PC-3 (cell line): ENCODE results near the gene STAB2. TPM values are rescaled to one million over a fixed set of nuclear protein-coding genes. Genes with fewer than 3 reads are reported as not detected.

Experiments used
- ATAC-seq: fragments of 200-7000 bp; cut with Tn5 transposase; 2 replicates; pipeline ENCODE4 v1.9.1; 2020; ENCODE audit warnings: mild to moderate bottlenecking, moderate library complexity
- BruUV-seq: library from RNA; stranded (reverse); fragments of 400-500 nt; replicated peaks from 2 replicates; lab custom pipeline; 2021; lab: Mats Ljungman, UMichigan
- CTCF ChIA-PET: fragments of 300-600 bp; sonication (Branson Sonifier 250); formaldehyde crosslinking; loops from one replicate; lab custom pipeline; 2022; ENCODE audit warnings: antibody characterized with exemption; lab: Charles Lee
- POLR2A ChIA-PET: fragments of 300-600 bp; sonication (Branson Sonifier 250); formaldehyde crosslinking; loops from one replicate; lab custom pipeline; 2022; ENCODE audit warnings: antibody characterized with exemption; ENCODE audit not compliant: unreplicated experiment; lab: Charles Lee
- DNase-seq: peaks from one replicate; pipeline ENCODE4 v3.0.0-alpha.2; 2015
- H2AFZ ChIP-seq: fragments of 300-600 bp; sonication (generic); 2 replicates; pipeline ENCODE4 v1.6.0; 2016; ENCODE audit warnings: antibody characterized with exemption, low read length
- H3F3A ChIP-seq: fragments of 300-600 bp; sonication (generic); one replicate; pipeline ENCODE4 v1.6.0; 2017; ENCODE audit warnings: antibody characterized with exemption, low read length, control low read depth, mild to moderate bottlenecking; ENCODE audit not compliant: unreplicated experiment
- H3K27ac ChIP-seq: fragments of 300-600 bp; sonication (generic); 2 replicates; pipeline ENCODE4 v1.5.1; 2016; ENCODE audit warnings: mild to moderate bottlenecking, low read length
- H3K27me3 ChIP-seq: fragments of 300-600 bp; sonication (generic); 2 replicates; pipeline ENCODE4 v1.6.1; 2016; ENCODE audit warnings: low read length, mixed read lengths
- H3K36me3 ChIP-seq: fragments of 300-600 bp; sonication (generic); 2 replicates; pipeline ENCODE4 v1.6.1; 2016; ENCODE audit warnings: low read depth, mixed run types, low read length, mixed read lengths
- H3K4me1 ChIP-seq: fragments of 300-600 bp; sonication (generic); 2 replicates; pipeline ENCODE4 v1.5.1; 2016; ENCODE audit warnings: low read length; ENCODE audit not compliant: insufficient read depth
- H3K4me2 ChIP-seq: fragments of 300-600 bp; sonication (generic); 2 replicates; pipeline ENCODE4 v1.6.0; 2016; ENCODE audit warnings: low read length
- H3K4me3 ChIP-seq: fragments of 300-600 bp; sonication (generic); 2 replicates; pipeline ENCODE4 v1.5.1; 2016; ENCODE audit warnings: mild to moderate bottlenecking, low read length, mixed read lengths
- H3K79me2 ChIP-seq: fragments of 300-600 bp; sonication (generic); 2 replicates; pipeline ENCODE4 v1.6.1; 2017; ENCODE audit warnings: low read length, mixed read lengths
- H3K9ac ChIP-seq: fragments of 300-600 bp; sonication (generic); 2 replicates; pipeline ENCODE4 v1.6.0; 2016; ENCODE audit warnings: mild to moderate bottlenecking, low read length
- H3K9me2 ChIP-seq: fragments of 300-600 bp; sonication (generic); replicated peaks from 2 replicates; pipeline ENCODE4 v1.6.1; 2016; ENCODE audit warnings: mixed run types, low read length, mixed read lengths
- H3K9me3 ChIP-seq: fragments of 300-600 bp; sonication (generic); 2 replicates; pipeline ENCODE4 v1.6.1; 2016; ENCODE audit warnings: low read length, mixed read lengths
- H4K20me1 ChIP-seq: fragments of 300-600 bp; sonication (generic); 2 replicates; pipeline ENCODE4 v1.6.1; 2016; ENCODE audit warnings: low read length, mixed read lengths
- CTCF ChIP-seq: fragments of 300-600 bp; sonication (generic); conservative IDR thresholded peaks from 2 replicates; pipeline ENCODE4 v1.5.1; 2017; ENCODE audit warnings: antibody characterized with exemption, low read depth, mild to moderate bottlenecking, low read length
- EZH2 ChIP-seq: fragments of 300-600 bp; sonication (generic); IDR thresholded peaks from one replicate; pipeline ENCODE4 v1.6.1; 2017; ENCODE audit warnings: antibody characterized with exemption, mild to moderate bottlenecking, low read length; ENCODE audit not compliant: unreplicated experiment
- EZH2phosphoT487 ChIP-seq: fragments of 300-600 bp; sonication (generic); IDR thresholded peaks from 2 replicates; pipeline ENCODE4 v1.6.1; 2018; ENCODE audit warnings: mild to moderate bottlenecking, antibody characterized with exemption, low read length, borderline replicate concordance
- intact Hi-C: fragments of 100-400 bp; cut with micrococcal nuclease; formaldehyde crosslinking; loops from 2 replicates; pipeline ENCODE4 v1.9.0; 2023
- total RNA-seq: library from RNA; depleted of rRNA; stranded (reverse); fragments of >200 nt; gene quantifications from 2 replicates; pipeline ENCODE4 v1.2.3, GENCODE V29; 2014

Gene STAB2
- total RNA-seq, 1 experiment from 2014 or later, result not detected

- Histone ChIP-seq H3K4me2 (no peak overlapping the region), H3K9me2 (no peaks in the 10 kb centered on the region), H3K4me1 (no peaks in the 10 kb centered on the region), H3K36me3 (no peaks in the 10 kb centered on the region), H3K79me2 (no peaks in the 10 kb centered on the region), H3F3A (no peaks in the 10 kb centered on the region), H3K27me3 (peaks cover 52% of the 10 kb centered on the region), H3K4me3 (no peak overlapping the region), H3K27ac (no peak overlapping the region), H3K9me3 (no peaks in the 10 kb centered on the region), H4K20me1 (no peaks in the 10 kb centered on the region), H3K9ac (no peak overlapping the region), H2AFZ (no peak overlapping the region)
- no peak for ATAC-seq
- POLR2A ChIA-PET, result no interaction called here
- BruUV-seq, result no TSS peak
- CTCF ChIA-PET, result no interaction called here
- intact Hi-C loops, result no loop called here
- DNase-seq, result no peak
- no peak for TF ChIP-seq EZH2
Measured at GRCh38 chr12:103583008-103583407, 4.1 kb upstream of the STAB2 start.

GRCh38 chr12:103586132-103586531 lies 941 bp upstream of the STAB2 start:
- no peaks in the 10 kb centered on the region for H3K36me3 ChIP-seq
- ATAC-seq (peak; percentile 54), DNase-seq (peak; percentile 35)
- ChIA-PET CTCF (interaction anchor here (0.5 to 0.7 kb wide), 4 partner anchors 47 to 1545 kb away, joined by 3 to 7 read pairs (median 4); no protein-coding TSS in a partner anchor), POLR2A (no interaction called here)
- H3K79me2 ChIP-seq, result no peaks in the 10 kb centered on the region
- intact Hi-C loops, result loop anchor here (1.0 kb wide), 2 partner anchors 46 to 284 kb away; no protein-coding TSS in a partner anchor
- no peaks in the 10 kb centered on the region for H4K20me1 ChIP-seq
- H3K9me2 ChIP-seq, result no peaks in the 10 kb centered on the region
- H3K4me2 ChIP-seq, result no peak overlapping the region
- H3K4me3 ChIP-seq, result no peak overlapping the region
- no peaks in the 10 kb centered on the region for H3F3A ChIP-seq
- H3K27me3 ChIP-seq, result peaks cover 51% of the 10 kb centered on the region
- no peak overlapping the region for H2AFZ ChIP-seq
- no peaks in the 10 kb centered on the region for H3K9me3 ChIP-seq
- TF ChIP-seq EZH2phosphoT487, result no peak
- peak; percentile 44 for TF ChIP-seq CTCF
- TF ChIP-seq EZH2, result no peak
- H3K9ac ChIP-seq, result no peak overlapping the region
- BruUV-seq, result no TSS peak
- no peaks in the 10 kb centered on the region for H3K4me1 ChIP-seq
- H3K27ac ChIP-seq, result no peak overlapping the region

GRCh38 chr12:103588680-103589079 lies 1.6 kb downstream of the STAB2 start:
- DNase-seq (no peak), ATAC-seq (no peak)
- Histone ChIP-seq H3K36me3 (no peaks in the 10 kb centered on the region), H4K20me1 (no peaks in the 10 kb centered on the region), H3K4me1 (no peaks in the 10 kb centered on the region), H3F3A (no peaks in the 10 kb centered on the region), H3K27me3 (peaks cover 51% of the 10 kb centered on the region), H2AFZ (no peak overlapping the region), H3K9me2 (no peaks in the 10 kb centered on the region), H3K4me3 (no peak overlapping the region), H3K27ac (no peak overlapping the region), H3K9me3 (no peaks in the 10 kb centered on the region), H3K79me2 (no peaks in the 10 kb centered on the region), H3K9ac (no peak overlapping the region), H3K4me2 (no peak overlapping the region)
- POLR2A ChIA-PET, result no interaction called here
- intact Hi-C loops, result no loop called here
- TF ChIP-seq EZH2 (no peak), CTCF (no peak), EZH2phosphoT487 (no peak)
- CTCF ChIA-PET, result no interaction called here
- BruUV-seq, result no TSS peak
